DOHH2 (cell line): ENCODE results near the gene HHATL.

Source experiments
- H3F3A ChIP-seq: fragments of 200-600 bp; sonication (generic), shearing (Covaris generic); 2 replicates; pipeline ENCODE4 v1.6.0; 2016; ENCODE audit warnings: antibody characterized with exemption, mild to moderate bottlenecking; ENCODE audit not compliant: control insufficient read depth, insufficient read depth
- H3K27ac ChIP-seq: fragments of 200-600 bp; sonication (generic); 2 replicates; pipeline ENCODE4 v1.5.1; 2014; ENCODE audit warnings: low read depth, mild to moderate bottlenecking, low read length, moderate library complexity
- H3K27me3 ChIP-seq: fragments of 200-600 bp; sonication (generic); 2 replicates; pipeline ENCODE4 v1.6.1; 2014; ENCODE audit warnings: mild to moderate bottlenecking, low read length, mixed read lengths; ENCODE audit not compliant: control insufficient read depth
- H3K36me3 ChIP-seq: fragments of 200-600 bp; sonication (generic); 2 replicates; pipeline ENCODE4 v1.6.1; 2014; ENCODE audit warnings: mild to moderate bottlenecking, low read length, moderate library complexity, mixed read lengths; ENCODE audit not compliant: control insufficient read depth
- H3K4me1 ChIP-seq: fragments of 200-600 bp; sonication (generic); 2 replicates; pipeline ENCODE4 v1.6.1; 2014; ENCODE audit warnings: mild to moderate bottlenecking, low read length, mixed read lengths; ENCODE audit not compliant: control insufficient read depth
- H3K4me2 ChIP-seq: fragments of 200-600 bp; sonication (generic); 2 replicates; pipeline ENCODE4 v1.6.0; 2014; ENCODE audit warnings: mild to moderate bottlenecking, low read length, moderate library complexity
- H3K4me3 ChIP-seq: fragments of 200-600 bp; sonication (generic); 2 replicates; pipeline ENCODE4 v1.5.1; 2014; ENCODE audit warnings: mild to moderate bottlenecking, low read length, mixed read lengths
- H3K79me2 ChIP-seq: fragments of 200-600 bp; sonication (generic); 2 replicates; pipeline ENCODE4 v1.6.1; 2014; ENCODE audit warnings: mild to moderate bottlenecking, low read length, mixed read lengths; ENCODE audit not compliant: control insufficient read depth
- H3K9me2 ChIP-seq: fragments of 200-600 bp; sonication (generic); replicated peaks from 2 replicates; pipeline ENCODE4 v1.6.1; 2014; ENCODE audit warnings: mild to moderate bottlenecking, low read length, mixed read lengths; ENCODE audit not compliant: control insufficient read depth
- H3K9me3 ChIP-seq: fragments of 200-600 bp; sonication (generic); 2 replicates; pipeline ENCODE4 v1.6.1; 2014; ENCODE audit warnings: antibody characterized with exemption, low read length, mixed read lengths; ENCODE audit not compliant: control insufficient read depth, insufficient read depth
- H4K20me1 ChIP-seq: fragments of 200-600 bp; sonication (generic); 2 replicates; pipeline ENCODE4 v1.6.0; 2014; ENCODE audit warnings: low read depth, mild to moderate bottlenecking, antibody characterized with exemption, low read length, moderate library complexity; ENCODE audit not compliant: control insufficient read depth, insufficient read depth
- EZH2phosphoT487 ChIP-seq: fragments of 200-600 bp; sonication (generic); IDR thresholded peaks from 2 replicates; pipeline ENCODE4 v1.6.1; 2017; ENCODE audit warnings: borderline replicate concordance, mild to moderate bottlenecking, antibody characterized with exemption, low read length, moderate library complexity, mixed read lengths
- TF ChIP-seq, protein P1 (sequence below): fragments of 200-600 bp; sonication (generic); IDR thresholded peaks from one replicate; pipeline ENCODE4 v1.5.1; 2014; ENCODE audit warnings: antibody characterized with exemption, mild to moderate bottlenecking, low read depth, low read length; ENCODE audit not compliant: poor library complexity, severe bottlenecking

Gene HHATL

DNA sequence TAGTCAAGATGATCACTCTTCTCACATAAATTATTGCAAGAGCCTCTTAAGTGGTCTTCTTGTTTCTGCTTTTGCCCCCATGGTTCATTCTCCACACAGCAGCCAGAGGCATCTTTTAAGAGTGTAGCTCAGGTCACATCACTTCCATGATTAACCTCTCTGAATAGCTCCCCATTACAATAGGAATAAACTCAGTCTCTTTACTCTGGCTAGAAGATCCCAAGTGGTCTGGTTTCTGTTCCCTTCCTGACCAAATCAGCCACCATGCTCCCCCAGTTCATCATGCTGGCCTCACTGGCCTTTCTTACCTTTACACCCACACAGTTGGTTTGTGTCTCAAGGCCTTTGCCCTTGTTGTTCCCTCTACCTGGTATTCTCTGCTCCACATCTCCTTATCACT lies 8.2 kb downstream of the HHATL start:
- Histone ChIP-seq H3K4me1 (no peaks in the 10 kb centered on the region), H3K4me3 (no peak overlapping the region), H3F3A (no peaks in the 10 kb centered on the region), H3K36me3 (no peaks in the 10 kb centered on the region), H3K9me3 (no peaks in the 10 kb centered on the region), H3K27ac (no peak overlapping the region), H3K79me2 (no peaks in the 10 kb centered on the region), H3K4me2 (no peak overlapping the region), H3K9me2 (no peaks in the 10 kb centered on the region), H3K27me3 (0 out of 2 replicates have a peak, but pooled peaks cover 3% of the 10 kb centered on the region), H4K20me1 (no peaks in the 10 kb centered on the region)
- TF ChIP-seq EZH2phosphoT487, result no peak
- TF ChIP-seq, protein P1, sequence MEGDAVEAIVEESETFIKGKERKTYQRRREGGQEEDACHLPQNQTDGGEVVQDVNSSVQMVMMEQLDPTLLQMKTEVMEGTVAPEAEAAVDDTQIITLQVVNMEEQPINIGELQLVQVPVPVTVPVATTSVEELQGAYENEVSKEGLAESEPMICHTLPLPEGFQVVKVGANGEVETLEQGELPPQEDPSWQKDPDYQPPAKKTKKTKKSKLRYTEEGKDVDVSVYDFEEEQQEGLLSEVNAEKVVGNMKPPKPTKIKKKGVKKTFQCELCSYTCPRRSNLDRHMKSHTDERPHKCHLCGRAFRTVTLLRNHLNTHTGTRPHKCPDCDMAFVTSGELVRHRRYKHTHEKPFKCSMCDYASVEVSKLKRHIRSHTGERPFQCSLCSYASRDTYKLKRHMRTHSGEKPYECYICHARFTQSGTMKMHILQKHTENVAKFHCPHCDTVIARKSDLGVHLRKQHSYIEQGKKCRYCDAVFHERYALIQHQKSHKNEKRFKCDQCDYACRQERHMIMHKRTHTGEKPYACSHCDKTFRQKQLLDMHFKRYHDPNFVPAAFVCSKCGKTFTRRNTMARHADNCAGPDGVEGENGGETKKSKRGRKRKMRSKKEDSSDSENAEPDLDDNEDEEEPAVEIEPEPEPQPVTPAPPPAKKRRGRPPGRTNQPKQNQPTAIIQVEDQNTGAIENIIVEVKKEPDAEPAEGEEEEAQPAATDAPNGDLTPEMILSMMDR, result no peak

DNA sequence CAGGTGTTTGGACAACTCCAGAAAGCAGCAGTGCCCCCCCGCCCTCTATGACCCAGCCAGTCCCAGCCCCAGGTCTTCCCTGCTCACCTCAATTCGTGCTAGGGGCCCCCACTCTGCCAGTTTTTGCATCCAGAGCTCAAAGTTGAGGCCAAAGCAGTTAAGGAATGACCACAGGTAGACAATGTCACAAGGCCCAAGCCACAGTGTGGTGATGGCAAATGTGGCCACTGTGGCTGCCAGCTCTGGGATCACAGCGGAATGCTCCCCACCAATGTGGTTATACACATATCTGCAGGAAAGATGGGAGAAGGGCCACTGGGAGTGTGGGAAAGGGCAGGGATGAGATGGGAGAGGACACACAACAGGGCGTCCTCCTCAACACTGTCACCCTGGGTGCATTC lies 9.1 kb downstream of the HHATL start:
- Histone ChIP-seq H3K9me2 (no peaks in the 10 kb centered on the region), H3K4me1 (no peaks in the 10 kb centered on the region), H3K79me2 (no peaks in the 10 kb centered on the region), H3K27ac (no peak overlapping the region), H3K4me2 (no peak overlapping the region), H3F3A (no peaks in the 10 kb centered on the region), H3K36me3 (no peaks in the 10 kb centered on the region), H3K4me3 (no peak overlapping the region), H3K9me3 (no peaks in the 10 kb centered on the region), H4K20me1 (no peaks in the 10 kb centered on the region), H3K27me3 (0 out of 2 replicates have a peak, but pooled peaks cover 3% of the 10 kb centered on the region)
- no peak for TF ChIP-seq EZH2phosphoT487

DNA sequence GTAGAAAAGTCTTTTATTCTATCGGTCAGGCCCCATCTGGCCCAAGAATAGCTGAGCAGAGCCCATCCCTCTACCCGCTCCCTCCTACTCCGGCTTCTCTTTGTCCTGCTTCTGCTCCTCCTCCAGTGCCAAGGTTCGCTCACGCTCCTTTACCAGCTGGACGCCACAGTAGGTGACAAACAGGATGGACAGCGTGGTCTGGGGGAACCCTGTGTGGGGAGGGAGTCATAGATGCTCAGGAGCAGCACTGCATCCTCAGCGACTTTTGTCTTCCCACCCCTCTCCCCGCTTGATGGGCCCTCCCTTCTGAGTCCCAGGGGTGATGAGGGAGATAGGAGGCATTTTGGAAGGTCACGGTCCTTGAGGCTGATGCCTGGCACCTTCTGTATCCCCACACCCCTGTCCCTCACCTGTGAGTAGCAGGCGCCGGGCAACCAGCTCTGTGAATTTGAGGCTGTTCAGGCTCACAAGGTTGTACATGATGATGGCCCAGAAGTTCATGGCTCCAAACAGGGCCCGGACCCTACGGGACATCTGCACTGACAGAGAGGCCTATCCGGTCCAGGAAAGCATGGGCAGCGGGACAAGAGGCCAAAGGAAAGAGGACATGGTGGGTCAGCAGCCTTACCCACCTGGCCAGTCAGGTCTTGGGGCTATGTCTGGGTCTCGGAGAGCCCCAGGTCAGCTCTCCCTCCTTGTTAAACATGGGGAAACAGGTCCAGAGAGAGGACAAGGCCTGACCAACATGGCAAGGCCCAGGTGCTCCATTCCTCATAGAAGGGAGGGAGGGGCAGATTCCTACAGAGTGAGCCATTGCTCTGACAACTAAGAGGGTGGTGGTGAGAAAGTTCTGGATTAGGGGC lies 9.7 kb downstream of the HHATL start:
- no peaks in the 10 kb centered on the region for H3K4me1 ChIP-seq

More for the DNA sequence above, 9.7 kb downstream of the HHATL start:
- Histone ChIP-seq H3K9me2 (no peaks in the 10 kb centered on the region), H4K20me1 (no peaks in the 10 kb centered on the region), H3K36me3 (no peaks in the 10 kb centered on the region), H3K27me3 (0 out of 2 replicates have a peak, but pooled peaks cover 3% of the 10 kb centered on the region), H3F3A (no peaks in the 10 kb centered on the region), H3K4me2 (no peak overlapping the region), H3K4me3 (no peak overlapping the region), H3K79me2 (no peaks in the 10 kb centered on the region), H3K9me3 (no peaks in the 10 kb centered on the region), H3K27ac (no peak overlapping the region)
- TF ChIP-seq, protein P1, result no peak
- no peak for TF ChIP-seq EZH2phosphoT487
